Stimulated activated CD4-positive, alpha-beta T cell treated with anti-CD3 and anti-CD28 coated beads, Interleukin-2, amount 100 ng/mL, for 24 hours (primary cell): ENCODE data around the gene SLC16A2.
"Not testable (repeated sequence)": the region's sequence is repeated elsewhere in the genome, so short reads cannot be mapped to it uniquely, and the experiment has no call there.

Source experiments
- DNase-seq, 2 donors: peaks; one replicate each; pipeline ENCODE4 v3.0.0-alpha.2; 2020

The SLC16A2 gene

DNA sequence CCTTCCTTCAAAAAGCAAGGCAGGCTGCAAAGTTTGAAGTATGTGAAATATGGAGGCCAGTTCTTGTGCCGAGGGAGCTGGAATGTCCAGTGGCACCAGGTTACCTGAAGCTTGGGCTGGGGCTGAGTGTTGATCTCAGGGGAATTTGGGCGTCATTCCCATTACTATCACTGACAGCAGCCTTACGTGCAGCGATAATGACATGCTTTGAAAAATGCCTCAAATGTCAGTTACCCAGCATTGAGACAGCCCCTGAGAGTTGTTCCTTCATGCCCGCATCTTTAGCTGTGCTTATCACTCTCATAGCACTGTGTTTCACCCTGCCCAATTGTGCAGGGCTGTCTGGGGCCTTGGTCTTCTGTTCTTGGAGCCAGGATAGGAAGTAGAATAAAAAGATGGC is 27.4 kb downstream of the SLC16A2 start:
- DNase-seq, result no peak

DNA sequence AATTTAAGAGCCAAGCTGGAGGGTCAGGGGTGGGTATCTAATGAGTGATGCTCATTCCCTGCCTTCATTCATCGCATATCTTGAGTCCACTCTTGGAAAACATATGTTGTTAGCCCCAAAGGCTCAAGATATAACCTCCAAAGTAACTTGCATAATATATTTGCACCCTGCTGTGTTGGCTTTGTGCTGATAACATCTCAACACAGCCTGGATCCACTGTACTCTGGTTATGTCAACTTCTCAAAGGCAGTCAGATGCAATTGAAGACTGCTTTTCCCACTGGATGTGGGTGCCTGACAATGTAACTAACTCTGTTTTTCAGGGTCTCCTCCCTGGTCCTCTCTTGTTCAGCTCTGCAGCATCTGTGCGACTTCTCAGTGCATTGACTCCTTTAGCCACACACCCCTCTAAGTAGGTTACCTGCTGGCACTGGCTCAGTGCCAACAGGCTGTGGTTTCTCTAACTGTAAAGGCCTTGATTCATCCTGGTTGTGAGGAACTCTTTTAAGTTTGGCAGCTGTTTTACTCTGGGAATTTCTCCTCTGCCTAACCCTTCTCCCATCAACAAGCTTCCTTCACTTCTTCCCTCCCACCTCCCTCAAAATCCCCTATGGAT is 28.1 kb downstream of the SLC16A2 start:
- DNase-seq, result peak; percentile 27 to 47

DNA sequence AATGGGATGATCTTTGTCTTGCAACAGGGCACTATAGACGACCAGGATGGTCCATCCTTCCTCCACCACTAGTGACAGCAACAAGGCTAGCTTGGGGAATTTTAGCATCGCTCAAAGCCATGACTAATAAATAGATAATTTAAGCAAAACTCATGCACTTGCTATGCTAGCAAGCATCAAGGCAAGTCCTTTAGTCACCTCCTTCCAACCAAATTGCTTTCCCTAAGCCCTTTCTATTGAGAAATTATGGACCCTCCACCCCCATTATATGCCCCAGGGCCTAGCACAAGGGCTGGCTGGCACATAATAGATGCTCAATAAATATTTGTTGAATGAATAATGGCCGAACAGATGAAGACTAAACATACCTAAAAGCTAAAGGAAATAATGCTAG is 28.6 kb downstream of the SLC16A2 start:
- DNase-seq, result no peak

DNA sequence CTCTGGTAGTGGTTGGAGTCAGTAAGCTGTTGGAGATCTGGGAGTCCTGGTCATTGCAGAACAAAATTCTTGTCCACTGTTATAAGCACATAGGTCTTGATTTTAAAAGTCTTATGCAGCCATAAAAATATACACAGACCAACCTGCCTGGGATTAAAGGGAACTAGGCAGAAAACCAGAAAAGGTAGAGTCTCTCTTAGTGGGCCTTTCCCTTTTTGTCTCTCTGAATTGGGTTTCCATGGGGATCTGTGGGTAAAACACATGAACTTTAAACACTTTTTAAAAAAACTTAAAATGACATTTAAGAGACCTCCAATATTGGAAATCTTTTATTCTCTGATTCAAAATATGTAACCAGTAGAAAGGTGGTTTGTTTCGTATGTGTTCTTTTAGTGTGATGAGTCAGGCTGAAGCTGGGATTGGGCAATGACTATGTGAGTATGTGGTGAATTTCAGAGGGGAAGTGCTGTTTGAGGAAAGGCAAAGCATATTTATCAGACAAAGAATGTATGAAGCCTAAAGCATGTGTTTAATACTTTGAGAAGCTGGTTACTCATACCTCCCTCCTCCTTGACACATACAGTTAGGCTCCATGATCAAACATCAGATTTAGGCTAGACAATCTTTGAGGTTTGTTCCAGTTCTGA is 29.6 kb downstream of the SLC16A2 start:
- peak in 1 of 2 donors; percentile 4 for DNase-seq

DNA sequence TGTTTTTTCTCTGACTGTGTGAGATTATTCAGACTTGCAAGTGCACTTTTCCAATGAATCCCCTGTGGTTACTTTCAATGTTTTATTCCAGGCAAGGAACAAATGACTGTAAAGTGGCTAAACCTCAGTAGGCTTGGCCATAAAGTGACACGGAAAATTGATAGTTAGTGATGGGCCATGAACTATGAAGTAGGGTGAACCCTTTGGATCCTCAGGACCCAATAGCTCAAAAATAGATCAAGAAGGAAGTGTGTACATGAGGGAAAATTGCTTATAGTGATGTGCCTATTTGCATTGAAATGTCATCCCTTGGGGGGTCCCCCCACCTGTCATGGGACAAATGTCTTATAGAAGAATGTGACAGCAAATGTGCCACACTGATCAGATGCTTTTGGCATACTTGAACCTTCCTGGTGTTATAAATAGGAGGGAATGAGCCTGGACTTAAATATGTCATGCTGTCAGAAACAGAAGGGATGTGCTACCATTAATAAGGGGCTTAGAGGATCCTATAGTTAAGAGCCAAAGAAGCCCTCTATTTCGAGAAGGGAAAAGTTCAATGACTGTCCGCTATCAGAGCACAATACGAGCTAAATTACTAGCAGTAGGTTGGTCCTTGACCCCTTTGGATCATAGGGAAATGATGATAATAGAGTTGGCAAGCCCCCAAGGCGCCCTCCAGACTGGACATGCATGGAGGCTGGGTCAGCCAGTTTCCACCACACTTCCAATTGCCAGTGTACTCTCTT is 30.3 kb downstream of the SLC16A2 start:
- DNase-seq, result no peak

DNA sequence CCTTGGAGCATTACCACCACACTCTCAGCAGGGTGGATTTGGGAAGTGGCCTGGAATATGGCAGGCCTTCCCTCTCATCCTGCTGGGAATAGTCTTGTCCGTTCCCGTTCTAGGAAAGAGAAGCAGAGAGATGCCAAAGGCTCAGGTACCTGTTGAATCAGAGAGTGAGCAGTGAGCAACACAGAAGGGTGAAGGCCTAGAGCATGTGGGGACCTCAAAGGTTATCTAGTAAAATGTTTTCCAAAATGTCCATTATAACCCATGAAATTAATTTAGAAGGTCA is 30.8 kb downstream of the SLC16A2 start:
- DNase-seq, result no peak

DNA sequence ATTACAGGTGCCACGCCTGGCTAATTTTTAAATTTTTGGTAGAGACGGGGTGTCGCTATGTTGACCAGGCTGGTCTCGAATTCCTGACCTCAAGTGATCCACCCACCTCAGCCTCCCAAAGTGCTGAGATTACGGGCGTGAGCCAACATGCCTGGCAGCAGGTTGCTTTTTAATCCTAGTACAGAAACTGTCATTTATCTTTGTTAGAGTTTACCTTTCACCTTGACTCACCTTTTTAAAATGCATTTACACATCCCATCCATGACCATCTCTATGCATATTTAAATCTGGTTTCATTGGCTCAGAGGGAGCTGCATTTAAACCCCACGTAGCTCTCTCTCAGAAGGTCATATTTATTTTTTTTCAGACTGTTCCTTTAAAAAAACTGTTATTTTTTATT is 31.9 kb downstream of the SLC16A2 start:
- no peak for DNase-seq

DNA sequence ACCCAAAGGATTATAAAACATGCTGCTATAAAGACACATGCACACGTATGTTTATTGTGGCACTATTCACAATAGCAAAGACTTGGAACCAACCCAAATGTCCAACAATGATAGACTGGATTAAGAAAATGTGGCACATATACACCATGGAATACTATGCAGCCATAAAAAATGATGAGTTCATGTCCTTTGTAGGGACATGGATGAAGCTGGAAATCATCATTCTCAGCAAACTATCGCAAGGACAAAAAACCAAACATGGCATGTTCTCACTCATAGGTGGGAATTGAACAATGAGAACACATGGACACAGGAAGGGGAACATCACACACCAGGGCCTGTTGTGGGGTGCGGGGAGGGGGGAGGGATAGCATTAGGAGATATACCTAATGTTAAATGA is 32.9 kb downstream of the SLC16A2 start:
- DNase-seq, result not testable (repeated sequence)

DNA sequence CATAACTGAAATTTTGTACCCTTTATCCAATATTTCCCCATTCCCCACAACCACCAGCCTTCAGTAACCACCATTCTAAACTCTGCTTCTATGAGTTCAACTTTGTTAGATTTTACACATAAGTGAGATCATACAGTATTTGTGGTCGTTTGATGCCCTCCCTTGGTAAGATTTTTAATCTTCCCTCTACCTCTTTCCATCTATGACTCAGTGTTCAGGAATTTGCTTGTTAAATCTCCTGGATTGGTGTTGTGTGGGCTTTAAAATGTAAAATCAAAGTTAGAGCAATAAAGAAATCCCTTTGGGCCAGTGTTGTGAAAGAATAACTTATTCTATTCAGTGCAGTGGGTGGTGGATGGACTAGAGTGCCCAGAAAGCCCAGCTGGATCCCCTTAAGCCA is 37.4 kb downstream of the SLC16A2 start:
- no peak for DNase-seq

DNA sequence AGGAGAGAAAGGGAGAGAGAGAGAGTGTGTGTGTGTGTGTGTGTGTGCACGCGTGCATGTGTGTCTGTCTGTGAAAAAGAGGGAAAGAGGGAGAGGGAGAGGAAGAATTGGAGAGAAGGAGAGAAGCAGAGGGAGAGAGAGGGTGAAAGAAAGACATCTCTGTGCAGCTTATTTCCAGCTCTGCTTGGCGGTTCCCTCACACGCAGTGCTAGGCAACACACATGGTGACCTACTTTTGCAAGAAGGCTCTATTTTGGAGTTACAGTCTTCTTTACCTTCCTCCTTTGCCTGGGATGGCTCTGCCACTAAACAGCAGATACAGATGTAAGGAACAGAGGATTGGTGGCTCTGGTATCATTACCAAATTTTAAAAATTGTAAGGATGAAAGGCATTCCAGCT is 40.1 kb downstream of the SLC16A2 start:
- no peak for DNase-seq

DNA sequence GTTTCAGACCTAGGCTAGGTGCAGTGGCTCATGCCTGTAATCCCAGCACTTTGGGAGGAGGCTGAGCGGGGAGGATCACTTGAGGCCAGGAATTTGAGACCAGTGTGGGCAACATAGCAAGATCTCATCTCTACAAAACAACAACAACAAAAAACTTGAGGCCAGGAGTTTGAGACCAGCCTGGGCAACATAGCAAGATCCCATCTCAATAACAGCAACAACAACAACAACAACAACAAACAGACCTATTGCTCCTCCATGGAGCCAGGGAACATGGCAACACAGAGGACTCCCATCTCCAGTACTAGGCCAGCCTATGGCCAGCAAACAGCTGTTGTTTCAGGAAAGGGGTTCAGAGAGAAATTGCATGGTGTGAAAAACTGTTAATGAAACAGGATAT is 43.4 kb downstream of the SLC16A2 start:
- no peak for DNase-seq

DNA sequence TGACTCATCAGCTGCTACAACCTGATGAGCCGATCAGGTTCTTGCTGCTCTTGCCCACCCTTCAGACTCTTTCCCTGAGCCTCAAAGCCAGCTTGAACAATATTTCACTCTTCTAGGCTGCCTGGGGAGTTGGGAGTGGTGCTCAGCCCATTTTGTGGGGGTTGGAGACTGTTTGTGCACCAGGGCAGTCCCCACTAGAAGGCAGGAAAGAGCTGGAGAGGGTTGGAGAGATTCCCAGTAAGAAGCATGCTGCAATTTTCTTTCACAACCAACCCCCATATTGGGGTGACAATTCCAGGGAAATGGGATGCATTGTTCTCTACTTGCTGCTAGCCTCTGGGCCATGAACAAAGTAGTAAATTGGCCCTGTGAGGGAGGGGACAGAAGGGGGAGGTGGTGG is 44.1 kb downstream of the SLC16A2 start:
- no peak for DNase-seq

DNA sequence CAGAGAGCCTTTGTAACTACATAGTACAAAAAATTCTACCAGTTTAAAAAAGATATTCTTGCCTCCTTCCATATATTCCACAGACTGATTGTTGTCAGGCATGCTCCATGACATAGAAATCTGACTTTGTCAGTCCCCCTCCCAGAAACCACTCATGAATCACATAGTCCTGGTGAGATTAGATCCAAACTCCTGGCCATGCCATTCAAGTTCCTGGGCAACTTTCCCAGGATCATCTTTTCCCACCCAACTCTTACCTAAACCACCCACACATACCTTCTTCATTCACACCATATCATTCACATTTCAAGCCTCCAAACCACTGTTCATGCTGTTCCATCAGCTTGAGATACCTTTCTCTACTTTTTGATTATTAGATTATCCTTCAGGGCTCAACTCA is 46.4 kb downstream of the SLC16A2 start:
- DNase-seq, result no peak

DNA sequence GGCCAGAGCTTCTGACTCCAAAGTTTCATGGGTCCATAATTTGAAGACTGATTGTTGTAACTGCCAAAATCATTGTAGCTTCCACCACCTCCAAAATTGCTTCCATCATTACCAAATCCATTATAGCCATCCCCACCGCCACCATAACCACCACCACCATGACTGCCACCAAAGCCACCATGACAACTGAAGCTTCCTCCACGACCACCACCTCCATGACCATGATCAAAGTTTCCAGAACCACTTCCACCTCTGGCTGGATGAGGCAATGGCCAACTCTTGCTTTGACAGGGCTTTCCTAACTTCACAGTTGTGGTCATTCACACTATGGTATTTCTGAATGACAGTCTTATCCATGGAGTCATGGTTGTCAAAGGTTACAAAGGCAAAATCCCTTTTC is 51.8 kb downstream of the SLC16A2 start:
- not testable (repeated sequence) for DNase-seq

DNA sequence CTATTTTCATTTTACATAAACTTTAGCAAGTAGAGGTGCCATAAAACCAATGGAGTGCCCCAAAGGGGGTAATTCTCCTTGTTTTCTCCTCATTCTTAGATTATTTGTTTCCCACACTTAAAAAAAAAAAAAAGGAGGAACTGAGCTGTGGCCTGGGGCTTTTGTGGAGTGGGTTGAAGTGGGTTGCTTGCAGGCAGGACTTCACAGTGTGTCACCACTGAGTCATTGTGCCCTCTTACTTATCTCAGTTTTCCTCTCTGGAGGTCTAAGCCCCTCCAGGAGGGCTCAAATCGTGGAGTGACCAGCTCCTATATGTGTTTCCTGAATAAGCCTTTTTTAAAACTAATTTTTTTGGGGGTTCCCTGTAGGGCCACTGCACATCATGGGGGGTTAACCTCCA is 69.0 kb downstream of the SLC16A2 start:
- DNase-seq, result no peak

DNA sequence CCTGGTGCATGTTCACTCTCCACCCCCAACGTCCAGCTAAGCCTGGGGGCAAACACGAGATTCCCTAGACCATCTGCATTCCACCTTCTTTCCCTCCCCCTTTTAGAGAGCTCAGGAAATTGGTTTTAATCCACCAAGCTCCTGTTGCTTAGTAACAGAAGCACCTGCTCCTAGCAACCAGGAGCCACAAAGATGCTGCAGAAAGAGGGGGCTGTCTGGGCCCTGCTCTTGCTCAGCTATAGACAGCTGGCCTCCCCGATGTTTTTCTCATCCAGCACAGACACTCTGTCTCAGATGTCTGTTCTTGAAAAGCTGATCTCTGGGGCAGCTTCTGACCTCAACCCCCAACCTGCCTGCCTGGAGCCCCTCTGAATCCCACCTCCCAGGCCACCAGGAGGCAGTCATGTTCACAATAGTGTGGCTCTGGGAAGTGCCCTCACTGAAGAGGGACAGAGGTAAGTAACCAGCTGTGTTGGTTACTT is 71.5 kb downstream of the SLC16A2 start:
- peak; percentile 23 to 31 for DNase-seq

DNA sequence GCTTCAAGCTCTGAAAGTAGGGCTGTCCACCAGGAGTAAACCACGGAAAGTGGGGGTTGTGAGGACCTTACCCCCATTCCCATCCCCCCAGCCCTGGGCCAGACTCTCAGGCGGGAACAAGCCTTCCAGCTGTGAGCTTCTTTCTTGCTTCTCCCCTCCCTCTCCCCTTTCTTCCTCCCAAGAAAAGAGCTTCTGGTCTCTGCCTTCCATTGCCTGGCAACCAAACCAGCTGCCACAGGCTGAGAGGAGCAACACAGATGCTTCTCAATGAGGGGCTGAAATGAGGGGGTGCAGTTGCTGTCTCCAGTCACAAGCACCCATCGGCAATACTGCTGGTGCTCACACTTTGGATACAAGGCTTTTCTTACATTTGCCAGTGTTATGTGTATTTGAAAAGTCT is 72.5 kb downstream of the SLC16A2 start:
- no peak for DNase-seq

DNA sequence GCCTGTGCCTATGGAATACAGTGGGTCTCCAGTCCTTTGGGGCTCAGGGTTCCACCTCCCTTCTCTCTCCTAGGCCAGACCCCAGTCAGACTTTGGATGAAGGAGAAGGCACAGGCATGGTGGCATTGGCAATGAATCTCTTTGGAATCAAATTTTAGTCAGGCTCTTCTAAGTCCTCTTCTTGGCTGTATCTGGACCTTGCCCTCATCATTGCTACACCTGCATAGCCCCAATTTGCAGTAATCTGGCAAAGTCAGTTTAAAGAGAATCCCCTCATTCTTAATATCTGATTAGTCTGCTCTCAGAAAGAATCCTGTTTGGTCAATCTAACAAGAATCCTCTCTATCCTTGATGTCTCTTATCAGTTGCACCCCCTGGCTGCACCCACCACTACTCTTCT is 77.6 kb downstream of the SLC16A2 start:
- DNase-seq, result no peak

DNA sequence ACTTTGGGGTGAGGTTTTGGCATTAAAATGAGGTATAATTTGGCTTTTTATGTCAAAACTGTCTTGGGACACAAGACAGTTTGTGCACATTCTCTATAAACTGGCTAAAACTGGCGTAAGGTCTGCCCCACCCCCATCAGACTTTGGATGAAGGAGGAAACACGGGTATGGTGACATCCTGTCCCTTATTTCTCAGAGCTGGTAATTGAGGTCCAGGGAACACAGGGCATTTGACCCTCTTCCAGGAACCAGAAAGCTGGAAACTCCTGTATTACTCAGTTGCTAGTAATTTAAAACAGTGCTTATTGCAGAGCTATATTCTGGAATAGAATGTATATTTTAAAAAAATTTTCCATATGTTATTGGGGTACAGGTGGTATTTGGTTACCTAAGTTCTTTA is 78.8 kb downstream of the SLC16A2 start:
- no peak for DNase-seq

DNA sequence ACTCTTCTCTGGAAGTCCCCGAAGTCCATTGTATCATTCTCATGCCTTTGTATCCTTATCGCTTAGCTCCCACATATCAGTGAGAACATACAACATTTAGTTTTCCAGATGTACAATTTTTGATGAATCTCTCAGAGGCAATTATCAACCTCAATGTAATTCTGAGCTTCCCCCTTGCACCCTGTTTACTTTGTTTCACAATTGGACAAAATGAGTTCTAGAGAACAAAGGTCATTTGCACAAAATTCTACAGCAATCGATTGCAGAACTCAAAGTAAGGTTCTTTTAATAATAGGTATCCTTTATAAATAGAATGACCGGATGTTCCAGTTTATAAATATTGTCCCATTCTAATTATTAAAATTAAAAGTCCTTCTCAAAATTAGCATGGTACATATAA is 79.3 kb downstream of the SLC16A2 start:
- no peak for DNase-seq

DNA sequence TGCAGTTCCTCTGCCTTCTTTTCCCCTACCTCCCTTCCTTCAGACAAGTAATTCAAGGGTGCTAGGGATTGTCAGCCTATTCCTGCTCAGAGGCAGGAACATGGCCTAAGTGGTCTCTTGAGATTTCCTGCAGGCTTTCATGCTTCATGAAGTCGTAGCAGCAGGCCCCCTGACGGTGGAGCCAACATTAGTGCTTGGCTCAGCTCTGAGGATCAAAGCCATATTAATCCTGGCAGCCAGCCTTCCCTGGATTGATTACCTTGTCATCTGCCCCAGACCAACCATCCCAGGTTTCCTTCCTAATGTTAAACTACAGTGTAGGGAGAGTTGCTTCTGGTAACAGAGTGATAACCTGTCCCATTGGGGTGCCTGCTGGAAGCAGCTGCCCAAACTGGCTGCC is 84.1 kb downstream of the SLC16A2 start:
- DNase-seq, result no peak

DNA sequence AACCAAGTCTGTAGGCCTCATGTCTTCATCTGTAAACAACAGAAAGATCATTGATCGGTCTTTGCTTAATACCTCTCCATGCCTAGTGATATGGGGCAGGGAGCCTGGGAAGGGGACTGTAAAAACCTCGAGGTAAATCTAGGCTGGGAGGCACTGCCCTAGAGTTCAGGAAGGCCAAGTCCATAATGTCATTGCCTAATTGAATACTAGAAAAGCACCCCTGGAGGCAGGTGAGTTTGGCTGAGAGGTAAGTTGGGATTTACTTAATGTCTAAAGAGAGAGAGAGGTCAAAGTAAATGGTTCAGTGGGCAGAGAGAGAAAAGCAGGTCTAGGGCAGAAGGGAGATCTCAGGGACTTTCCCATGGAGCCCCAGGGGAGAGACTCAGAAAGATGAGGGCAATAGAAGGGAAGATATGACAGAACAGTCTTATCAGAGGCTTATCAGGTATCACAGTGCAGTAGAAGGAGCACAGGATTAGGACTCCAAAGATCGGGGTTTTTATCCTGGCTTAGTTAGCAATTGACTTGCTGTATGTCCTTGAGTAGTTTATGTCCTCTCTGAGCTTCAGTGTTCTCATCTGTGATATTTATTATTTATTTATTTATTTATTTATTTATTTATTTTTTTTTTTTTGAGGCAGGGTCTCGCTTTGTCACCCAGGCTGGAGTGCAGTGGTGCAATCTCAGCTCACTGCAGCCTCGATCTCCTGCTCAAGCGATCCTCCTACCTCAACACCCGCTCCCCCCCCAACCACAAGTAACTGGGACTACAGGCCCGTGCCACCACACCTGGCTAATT is 85.2 kb downstream of the SLC16A2 start:
- DNase-seq, result no peak

DNA sequence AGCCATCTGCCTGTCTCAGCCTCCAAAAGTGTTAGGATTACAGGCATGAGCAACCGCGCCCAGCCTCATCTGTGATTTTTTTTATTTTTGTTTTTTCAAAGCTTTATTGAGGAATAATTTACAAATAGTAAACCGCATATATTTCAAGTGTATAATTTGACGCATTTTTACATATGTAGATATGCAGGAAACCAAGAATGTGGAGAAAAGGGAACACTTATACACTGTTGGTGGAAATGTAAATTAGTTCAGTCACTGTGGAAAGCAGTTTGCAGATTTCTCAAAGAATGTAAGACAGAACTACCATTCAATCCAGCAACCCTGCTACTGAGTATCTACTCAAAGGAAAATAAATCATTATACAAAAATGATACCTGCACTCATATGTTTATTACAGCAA is 85.9 kb downstream of the SLC16A2 start:
- DNase-seq, result no peak

DNA sequence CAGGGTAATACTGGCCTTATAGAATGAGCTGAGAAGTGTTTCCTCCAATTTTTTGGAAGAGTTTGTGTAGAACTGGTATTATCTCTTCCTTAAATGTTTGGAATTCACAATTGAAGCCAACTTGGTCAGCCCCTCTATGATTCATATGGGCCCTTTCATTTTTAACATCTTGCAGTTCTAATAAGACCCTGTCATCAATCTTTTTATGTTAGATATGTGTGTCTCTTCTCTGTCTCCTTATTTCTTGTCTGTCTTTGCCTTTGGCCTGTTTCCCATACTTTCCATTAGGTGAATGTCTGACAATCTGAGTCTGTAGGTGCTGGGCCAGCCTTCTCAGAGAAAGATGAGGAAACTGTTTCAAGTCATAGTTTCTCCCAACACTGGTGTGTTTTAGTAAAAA is 88.7 kb downstream of the SLC16A2 start:
- DNase-seq, result no peak
